Lung microvascular endothelial cell (primary cell): ENCODE results near the gene HSBP1L1. TPM values are rescaled to one million over a fixed set of nuclear protein-coding genes. Genes with fewer than 3 reads are reported as not detected.

ENCODE experiments used
- DNase-seq, 2 donors: peaks; one replicate each; pipeline versions ENCODE4 v3.0.0 to v3.0.0-alpha.2; 2010; ENCODE audit warnings: low read depth in 2 of 2
- total RNA-seq: library from RNA; depleted of rRNA; stranded (reverse); fragments of >200 nt; gene quantifications from 2 replicates; pipeline ENCODE4 v1.2.1, GENCODE V29; 2014

HSBP1L1 gene
- total RNA-seq: 1.8 and 2.8 TPM in 2 replicates

GRCh38 chr18:79964330-79965118, at the start of gene HSBP1L1:
TSS of gene HSBP1L1 (plus strand) at chr18:79964643. CDS start at chr18:79964736, 93 bp downstream.
- DNase-seq: peak; percentile 44 to 65

- DNase-seq: no peak
Observed at GRCh38 chr18:79915161-79916127, 49.0 kb upstream of the HSBP1L1 start.

- no peak for DNase-seq
Observed at GRCh38 chr18:79916128-79916494, 48.3 kb upstream of the HSBP1L1 start.

GRCh38 chr18:79916546-79917168, 47.8 kb upstream of the HSBP1L1 start:
- no peak for DNase-seq

GRCh38 chr18:79917169-79917852, 47.1 kb upstream of the HSBP1L1 start:
- DNase-seq: no peak

GRCh38 chr18:79917853-79918614, 46.4 kb upstream of the HSBP1L1 start:
- no peak for DNase-seq

- no peak for DNase-seq
Observed at GRCh38 chr18:79918615-79919011, 45.8 kb upstream of the HSBP1L1 start.

- no peak for DNase-seq
Observed at GRCh38 chr18:79919089-79919488, 45.4 kb upstream of the HSBP1L1 start.

GRCh38 chr18:79921984-79922965, 42.2 kb upstream of the HSBP1L1 start:
- no peak for DNase-seq

GRCh38 chr18:79922971-79923411, 41.5 kb upstream of the HSBP1L1 start:
- no peak for DNase-seq

GRCh38 chr18:79923896-79924585, 40.4 kb upstream of the HSBP1L1 start:
- no peak for DNase-seq

GRCh38 chr18:79924814-79925731, 39.4 kb upstream of the HSBP1L1 start:
- DNase-seq: no peak

- no peak for DNase-seq
Observed at GRCh38 chr18:79926306-79926705, 38.1 kb upstream of the HSBP1L1 start.

- no peak for DNase-seq
Observed at GRCh38 chr18:79926715-79927606, 37.5 kb upstream of the HSBP1L1 start.

- no peak for DNase-seq
Observed at GRCh38 chr18:79927607-79928562, 36.6 kb upstream of the HSBP1L1 start.
